H9 (cell line): ENCODE results near the gene TCF4. TPM values are rescaled to one million over a fixed set of nuclear protein-coding genes. Genes with fewer than 3 reads are reported as not detected.

Experiments used
- DNase-seq: peaks from one replicate; pipeline ENCODE4 v3.0.0-alpha.2; 2017
- H2AFZ ChIP-seq: one replicate; pipeline ENCODE4 v1.6.1; 2013; ENCODE audit warnings: mild to moderate bottlenecking, low read length, control low read depth, moderate library complexity
- H2AK5ac ChIP-seq: 2 replicates; pipeline ENCODE4 v1.6.1; 2013; ENCODE audit warnings: low read length, control low read depth, mixed read lengths; ENCODE audit not compliant: insufficient read length
- H2BK120ac ChIP-seq: one replicate; pipeline ENCODE4 v1.6.1; 2013; ENCODE audit warnings: low read depth, mild to moderate bottlenecking, low read length, control low read depth, inconsistent platforms; ENCODE audit not compliant: poor library complexity, severe bottlenecking
- H2BK12ac ChIP-seq: 2 replicates; pipeline ENCODE4 v1.6.1; 2013; ENCODE audit warnings: low read length, control low read depth, mixed read lengths, low read depth; ENCODE audit not compliant: insufficient read length
- H2BK15ac ChIP-seq: 2 replicates; pipeline ENCODE4 v1.6.1; 2013; ENCODE audit warnings: low read depth, low read length, control low read depth
- H2BK20ac ChIP-seq: one replicate; pipeline ENCODE4 v1.6.1; 2013; ENCODE audit warnings: low read depth, mild to moderate bottlenecking, low read length, control low read depth, inconsistent platforms; ENCODE audit not compliant: poor library complexity, severe bottlenecking
- H2BK5ac ChIP-seq: 2 replicates; pipeline ENCODE4 v1.6.1; 2013; ENCODE audit warnings: low read length, control low read depth, mixed read lengths; ENCODE audit not compliant: insufficient read length
- H3K14ac ChIP-seq: 2 replicates; pipeline ENCODE4 v1.6.1; 2013; ENCODE audit warnings: low read length, control low read depth; ENCODE audit not compliant: insufficient read depth
- H3K18ac ChIP-seq: 2 replicates; pipeline ENCODE4 v1.6.1; 2013; ENCODE audit warnings: low read depth, mild to moderate bottlenecking, mixed read lengths, low read length, control low read depth; ENCODE audit not compliant: insufficient read length
- H3K23ac ChIP-seq: 2 replicates; pipeline ENCODE4 v1.6.1; 2013; ENCODE audit warnings: low read length, control low read depth, mixed read lengths, low read depth; ENCODE audit not compliant: insufficient read length
- H3K23me2 ChIP-seq: 2 replicates; pipeline ENCODE4 v1.6.1; 2013; ENCODE audit warnings: low read depth, mild to moderate bottlenecking, mixed read lengths, low read length, control low read depth; ENCODE audit not compliant: insufficient read length, poor library complexity, severe bottlenecking
- H3K27ac ChIP-seq: 2 replicates; pipeline ENCODE4 v1.5.1; 2013; ENCODE audit warnings: low read length, control low read depth, mixed read lengths, low read depth; ENCODE audit not compliant: insufficient read length
- H3K27me3 ChIP-seq: 2 replicates; pipeline ENCODE4 v1.6.1; 2013; ENCODE audit warnings: low read length, control low read depth, inconsistent platforms; ENCODE audit not compliant: insufficient read depth
- H3K4ac ChIP-seq: 2 replicates; pipeline ENCODE4 v1.6.1; 2013; ENCODE audit warnings: low read depth, mild to moderate bottlenecking, control low read depth, inconsistent platforms, low read length, moderate library complexity
- H3K4me1 ChIP-seq: 2 replicates; pipeline ENCODE4 v1.6.1; 2013; ENCODE audit warnings: low read length, control low read depth, inconsistent platforms; ENCODE audit not compliant: insufficient read depth
- H3K4me2 ChIP-seq: 2 replicates; pipeline ENCODE4 v1.6.1; 2013; ENCODE audit warnings: low read length, control low read depth, mixed read lengths; ENCODE audit not compliant: insufficient read length, insufficient read depth
- H3K56ac ChIP-seq: 2 replicates; pipeline ENCODE4 v1.6.1; 2013; ENCODE audit warnings: low read depth, mild to moderate bottlenecking, mixed read lengths, low read length, control low read depth; ENCODE audit not compliant: insufficient read length
- H3K79me1 ChIP-seq: 2 replicates; pipeline ENCODE4 v1.6.1; 2013; ENCODE audit warnings: low read depth, mild to moderate bottlenecking, moderate library complexity, low read length, control low read depth, inconsistent platforms; ENCODE audit not compliant: insufficient read depth, poor library complexity, severe bottlenecking
- H3K79me2 ChIP-seq: 2 replicates; pipeline ENCODE4 v1.6.1; 2013; ENCODE audit warnings: low read length, control low read depth, inconsistent platforms; ENCODE audit not compliant: insufficient read depth
- H3K9ac ChIP-seq: 2 replicates; pipeline ENCODE4 v1.6.1; 2013; ENCODE audit warnings: low read length, control low read depth, mixed read lengths; ENCODE audit not compliant: insufficient read length; ENCODE audit errors: extremely low read depth
- H3K9me3 ChIP-seq: one replicate; pipeline ENCODE4 v1.6.1; 2013; ENCODE audit warnings: low read depth, low read length, inconsistent platforms; ENCODE audit not compliant: control insufficient read depth
- H3T11ph ChIP-seq: one replicate; pipeline ENCODE4 v1.6.1; 2013; ENCODE audit warnings: mild to moderate bottlenecking, low read length, control low read depth, inconsistent platforms
- H4K20me1 ChIP-seq: one replicate; pipeline ENCODE4 v1.6.1; 2013; ENCODE audit not compliant: control insufficient read depth, insufficient read length, insufficient read depth
- H4K5ac ChIP-seq: 2 replicates; pipeline ENCODE4 v1.6.1; 2013; ENCODE audit warnings: low read depth, mild to moderate bottlenecking, mixed read lengths, low read length, control low read depth; ENCODE audit not compliant: insufficient read length
- H4K8ac ChIP-seq: replicated peaks from 2 replicates; pipeline ENCODE4 v1.6.1; 2013; ENCODE audit warnings: low read length, control low read depth, mixed read lengths, low read depth; ENCODE audit not compliant: insufficient read length
- H4K91ac ChIP-seq: 2 replicates; pipeline ENCODE4 v1.6.1; 2013; ENCODE audit warnings: low read depth, mild to moderate bottlenecking, moderate library complexity, mixed read lengths, low read length, control low read depth; ENCODE audit not compliant: insufficient read length
- H3K27ac Mint-ChIP-seq, 3 experiments: 2 replicates in 2 of 3; 3 replicates in 1 of 3; pipeline ENCODE4 v1.8.0; 2020 to 2021; ENCODE audit warnings: mixed read lengths in 3 of 3, mild to moderate bottlenecking in 1 of 3, moderate library complexity in 1 of 3
- H3K27me3 Mint-ChIP-seq: 2 replicates; pipeline ENCODE4 v1.8.0; 2021; ENCODE audit warnings: low read depth, mild to moderate bottlenecking, moderate library complexity, mixed read lengths
- H3K36me3 Mint-ChIP-seq, 3 experiments: 2 replicates in 2 of 3; 3 replicates in 1 of 3; pipeline ENCODE4 v1.8.0; 2020 to 2021; ENCODE audit warnings: low read depth in 3 of 3, mixed read lengths in 3 of 3; ENCODE audit not compliant: insufficient read depth in 1 of 3
- H3K4me1 Mint-ChIP-seq, 2 experiments: 2 replicates each; pipeline ENCODE4 v1.8.0; 2020; ENCODE audit warnings: mixed read lengths in 2 of 2
- H3K4me3 Mint-ChIP-seq, 2 experiments: 2 replicates in 1 of 2; 3 replicates in 1 of 2; pipeline ENCODE4 v1.8.0; 2020 to 2021; ENCODE audit warnings: mild to moderate bottlenecking in 2 of 2, mixed read lengths in 2 of 2, moderate library complexity in 1 of 2
- H3K9me3 Mint-ChIP-seq, 2 experiments: 2 replicates in 1 of 2; 3 replicates in 1 of 2; pipeline ENCODE4 v1.8.0; 2020; ENCODE audit warnings: mild to moderate bottlenecking in 2 of 2, mixed read lengths in 2 of 2, moderate library complexity in 1 of 2
- WGBS: extraction: QIAGEN DNeasy Blood & Tissue Kit; methylation state at CpG from one replicate; pipeline ENCODE4 v1.1.7; 2013; ENCODE audit warnings: missing lambda C conversion rate, low lambda C conversion rate, mixed read lengths; ENCODE audit not compliant: insufficient read length; ENCODE audit errors: extremely low coverage; 5-methylcytosine and 5-hydroxymethylcytosine counted together
- total RNA-seq: library from RNA; stranded (reverse); gene quantifications from 2 replicates; pipeline ENCODE4 v1.2.1, GENCODE V29; 2021
- TF ChIP-seq, protein P1 (sequence below): fragments of 200-600 bp; sonication (generic); conservative IDR thresholded peaks from 3 replicates; pipeline ENCODE4 v1.8.0; 2021; ENCODE audit warnings: antibody characterized with exemption, mild to moderate bottlenecking

TCF4 gene
- total RNA-seq, 1 experiment from 2014 or later = 99.4 TPM

DNA sequence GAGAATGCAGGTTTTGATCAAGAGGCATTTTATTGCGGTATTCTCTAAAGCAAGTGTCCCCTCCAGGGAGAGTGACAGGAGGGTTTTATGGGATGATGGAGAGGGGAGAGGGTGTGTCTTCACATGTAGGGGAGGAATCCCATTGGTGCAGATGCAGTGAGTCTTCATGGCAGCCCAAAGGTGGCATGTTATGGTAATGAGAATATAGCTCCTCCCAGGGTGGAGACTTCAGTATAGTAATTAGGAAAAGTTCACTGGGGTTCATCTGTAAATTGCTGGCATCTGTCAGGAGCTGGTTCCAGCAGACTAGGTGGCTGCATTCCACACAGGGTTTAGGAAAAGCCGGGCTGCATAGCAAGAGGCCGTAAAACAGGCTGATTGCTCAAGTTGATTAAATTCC is 398.0 kb downstream of the TCF4 start:
- Histone ChIP-seq H2BK120ac (no peak overlapping the region), H3T11ph (no peak overlapping the region), H2AFZ (no peak overlapping the region), H3K79me2 (no peaks in the 10 kb centered on the region), H3K27me3 (no peaks in the 10 kb centered on the region), H2BK20ac (no peak overlapping the region), H3K4me2 (no peak overlapping the region), H3K4me1 (no peaks in the 10 kb centered on the region), H3K56ac (no peak overlapping the region), H4K5ac (no peak overlapping the region), H2BK15ac (no peak overlapping the region), H3K18ac (no peak overlapping the region), H3K9me3 (no peaks in the 10 kb centered on the region), H2AK5ac (no peak overlapping the region), H3K9ac (no peak overlapping the region), H3K79me1 (no peaks in the 10 kb centered on the region), H4K91ac (no peak overlapping the region), H4K8ac (no peak overlapping the region), H2BK5ac (no peak overlapping the region), H2BK12ac (no peak overlapping the region), H3K27ac (no peak overlapping the region), H3K23me2 (peaks cover 2% of the 10 kb centered on the region), H3K23ac (no peak overlapping the region), H3K14ac (no peak overlapping the region), H3K4ac (no peak overlapping the region), H4K20me1 (no peaks in the 10 kb centered on the region)
- TF ChIP-seq, protein P1, sequence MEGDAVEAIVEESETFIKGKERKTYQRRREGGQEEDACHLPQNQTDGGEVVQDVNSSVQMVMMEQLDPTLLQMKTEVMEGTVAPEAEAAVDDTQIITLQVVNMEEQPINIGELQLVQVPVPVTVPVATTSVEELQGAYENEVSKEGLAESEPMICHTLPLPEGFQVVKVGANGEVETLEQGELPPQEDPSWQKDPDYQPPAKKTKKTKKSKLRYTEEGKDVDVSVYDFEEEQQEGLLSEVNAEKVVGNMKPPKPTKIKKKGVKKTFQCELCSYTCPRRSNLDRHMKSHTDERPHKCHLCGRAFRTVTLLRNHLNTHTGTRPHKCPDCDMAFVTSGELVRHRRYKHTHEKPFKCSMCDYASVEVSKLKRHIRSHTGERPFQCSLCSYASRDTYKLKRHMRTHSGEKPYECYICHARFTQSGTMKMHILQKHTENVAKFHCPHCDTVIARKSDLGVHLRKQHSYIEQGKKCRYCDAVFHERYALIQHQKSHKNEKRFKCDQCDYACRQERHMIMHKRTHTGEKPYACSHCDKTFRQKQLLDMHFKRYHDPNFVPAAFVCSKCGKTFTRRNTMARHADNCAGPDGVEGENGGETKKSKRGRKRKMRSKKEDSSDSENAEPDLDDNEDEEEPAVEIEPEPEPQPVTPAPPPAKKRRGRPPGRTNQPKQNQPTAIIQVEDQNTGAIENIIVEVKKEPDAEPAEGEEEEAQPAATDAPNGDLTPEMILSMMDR = no peak
- H3K4me3 Mint-ChIP-seq = no peak overlapping the region
- peak; percentile 54 for DNase-seq
- no peaks in the 10 kb centered on the region for H3K9me3 Mint-ChIP-seq
- no peaks in the 10 kb centered on the region; the same call in 1 of the 2 replicates for H3K27me3 Mint-ChIP-seq
- no peak overlapping the region; a peak in 1 of 7 replicates for H3K27ac Mint-ChIP-seq
- WGBS = no CpG with 5 or more reads among the region's 3 CpGs
- H3K36me3 Mint-ChIP-seq = no peaks in the 10 kb centered on the region
- peaks cover 4 to 5% of the 10 kb centered on the region in 2 experiments; a peak in 2 of 4 replicates for H3K4me1 Mint-ChIP-seq
